ENCODE results near the gene SASH1.

Gene SASH1

GRCh38 chr6:148323344-148323743, 19.3 kb upstream of the SASH1 start:
- TF ChIP-seq CTCF (IDR thresholded peaks at IDR 0.05; ENCODE audit: extremely low read depth, insufficient read depth, missing control alignments) = no peak
- in situ Hi-C loops (cut with MboI; ENCODE audit: low pct_unique_long_range_greater_than_20kb, low sequenced_read_pairs, unreplicated experiment) = no loop called here
- no peak for DNase-seq (ENCODE audit: low spot score)

- in situ Hi-C loops (cut with MboI; ENCODE audit: low pct_unique_long_range_greater_than_20kb, low sequenced_read_pairs, unreplicated experiment) = no loop called here
- no peak for DNase-seq (ENCODE audit: low spot score)
- no peak for TF ChIP-seq CTCF (IDR thresholded peaks at IDR 0.05; ENCODE audit: extremely low read depth, insufficient read depth, missing control alignments)
Measured at GRCh38 chr6:148324297-148324985, 18.2 kb upstream of the SASH1 start.

- DNase-seq (ENCODE audit: low spot score) = no peak
- no peak for TF ChIP-seq CTCF (IDR thresholded peaks at IDR 0.05; ENCODE audit: extremely low read depth, insufficient read depth, missing control alignments)
- in situ Hi-C loops (cut with MboI; ENCODE audit: low pct_unique_long_range_greater_than_20kb, low sequenced_read_pairs, unreplicated experiment) = no loop called here
Measured at GRCh38 chr6:148325316-148326068, 17.1 kb upstream of the SASH1 start.

GRCh38 chr6:148328876-148329555, 13.6 kb upstream of the SASH1 start:
- in situ Hi-C loops (cut with MboI; ENCODE audit: low pct_unique_long_range_greater_than_20kb, low sequenced_read_pairs, unreplicated experiment) = no loop called here
- no peak for TF ChIP-seq CTCF (IDR thresholded peaks at IDR 0.05; ENCODE audit: extremely low read depth, insufficient read depth, missing control alignments)
- no peak for DNase-seq (ENCODE audit: low spot score)

GRCh38 chr6:148329596-148330381, 12.8 kb upstream of the SASH1 start:
- TF ChIP-seq CTCF (IDR thresholded peaks at IDR 0.05; ENCODE audit: extremely low read depth, insufficient read depth, missing control alignments) = no peak
- DNase-seq (ENCODE audit: low spot score) = no peak
- in situ Hi-C loops (cut with MboI; ENCODE audit: low pct_unique_long_range_greater_than_20kb, low sequenced_read_pairs, unreplicated experiment) = no loop called here

GRCh38 chr6:148332088-148332487, 10.6 kb upstream of the SASH1 start:
- DNase-seq (ENCODE audit: low spot score) = no peak

More at GRCh38 chr6:148332088-148332487, 10.6 kb upstream of the SASH1 start:
- in situ Hi-C loops (cut with MboI; ENCODE audit: low pct_unique_long_range_greater_than_20kb, low sequenced_read_pairs, unreplicated experiment) = no loop called here
- TF ChIP-seq CTCF (IDR thresholded peaks at IDR 0.05; ENCODE audit: extremely low read depth, insufficient read depth, missing control alignments) = no peak
